Coronary artery (tissue), 2 donors: ENCODE measurements around the gene SCD5.

Experiments
- DNase-seq: peaks from one replicate; pipeline ENCODE4 v3.0.0-alpha.2; 2017; ENCODE audit warnings: low spot score
- H3K27ac ChIP-seq, 2 donors: fragments of 200-600 bp; sonication (generic); one replicate each; pipeline ENCODE4 v1.5.1; 2016 to 2019
- H3K4me3 ChIP-seq: fragments of 200-600 bp; sonication (generic); 2 replicates; pipeline ENCODE4 v1.5.1; 2016; ENCODE audit warnings: mild to moderate bottlenecking, moderate library complexity
- CTCF ChIP-seq: fragments of 200-600 bp; sonication (generic); IDR thresholded peaks from one replicate; pipeline ENCODE4 v1.5.1; 2019; ENCODE audit warnings: antibody characterized with exemption

Gene SCD5

DNA sequence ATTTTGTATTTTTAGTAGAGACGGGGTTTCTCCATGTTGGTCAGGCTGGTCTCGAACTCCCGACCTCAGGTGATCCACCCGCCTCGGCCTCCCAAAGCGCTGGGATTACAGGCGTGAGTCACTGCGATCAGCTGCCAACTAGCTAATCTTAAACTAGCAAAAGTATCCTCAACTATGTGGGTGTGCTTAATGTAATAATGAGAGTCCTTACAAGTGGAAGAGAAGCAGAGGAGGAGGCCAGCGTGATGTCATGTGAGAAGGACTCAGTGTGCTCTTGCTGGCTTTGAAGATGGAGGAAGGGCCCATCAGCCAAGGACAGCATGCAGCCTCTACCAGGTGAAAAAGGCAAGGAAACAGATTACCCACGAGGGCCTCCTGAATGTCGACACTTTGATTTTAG is 19.6 kb downstream of the SCD5 start:
- peak; percentile 14 for DNase-seq
- no peak overlapping the region for H3K4me3 ChIP-seq
- TF ChIP-seq CTCF: no peak
- no peak overlapping the region for H3K27ac ChIP-seq

DNA sequence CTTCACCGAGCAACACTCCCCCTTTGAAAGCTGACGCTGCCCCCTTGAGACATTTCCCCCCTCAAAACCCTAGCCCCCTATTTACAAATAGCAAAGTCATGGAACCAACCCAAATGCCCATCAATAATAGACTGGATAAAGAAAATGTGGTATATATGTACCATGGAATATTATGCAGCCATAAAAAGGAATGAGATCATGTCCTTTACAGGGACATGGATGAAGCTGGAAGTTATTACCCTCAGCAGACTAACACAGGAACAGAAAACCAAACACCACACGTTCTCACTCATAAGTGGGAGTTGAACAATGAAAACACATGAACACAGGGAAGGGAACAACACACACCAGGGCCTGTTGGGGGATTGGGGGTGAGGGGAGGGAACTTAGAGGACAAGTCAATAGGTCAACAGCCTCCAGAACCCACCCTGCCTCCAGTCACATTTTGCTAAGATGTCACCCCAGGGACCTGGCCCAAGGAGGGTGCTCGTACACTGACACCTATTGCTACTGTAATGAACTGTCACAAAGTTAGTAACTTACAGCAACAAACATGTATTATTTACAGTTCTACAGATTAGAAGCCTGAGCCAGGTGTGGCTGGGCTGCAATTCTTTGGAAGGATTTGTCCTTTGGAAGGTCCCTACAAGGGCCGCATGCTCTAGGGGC is 20.6 kb downstream of the SCD5 start:
- no peak for TF ChIP-seq CTCF
- no peak overlapping the region for H3K4me3 ChIP-seq
- H3K27ac ChIP-seq: no peak overlapping the region
- DNase-seq: peak; percentile 22

GRCh38 chr4:82776925-82777542 is 21.6 kb downstream of the SCD5 start:
- Histone ChIP-seq H3K4me3 (no peak overlapping the region), H3K27ac (no peak overlapping the region)
- TF ChIP-seq CTCF: no peak
- no peak for DNase-seq

GRCh38 chr4:82775243-82775642 is 23.4 kb downstream of the SCD5 start:
- no peak overlapping the region for H3K4me3 ChIP-seq
- no peak overlapping the region for H3K27ac ChIP-seq
- TF ChIP-seq CTCF: no peak
- no peak for DNase-seq

DNA sequence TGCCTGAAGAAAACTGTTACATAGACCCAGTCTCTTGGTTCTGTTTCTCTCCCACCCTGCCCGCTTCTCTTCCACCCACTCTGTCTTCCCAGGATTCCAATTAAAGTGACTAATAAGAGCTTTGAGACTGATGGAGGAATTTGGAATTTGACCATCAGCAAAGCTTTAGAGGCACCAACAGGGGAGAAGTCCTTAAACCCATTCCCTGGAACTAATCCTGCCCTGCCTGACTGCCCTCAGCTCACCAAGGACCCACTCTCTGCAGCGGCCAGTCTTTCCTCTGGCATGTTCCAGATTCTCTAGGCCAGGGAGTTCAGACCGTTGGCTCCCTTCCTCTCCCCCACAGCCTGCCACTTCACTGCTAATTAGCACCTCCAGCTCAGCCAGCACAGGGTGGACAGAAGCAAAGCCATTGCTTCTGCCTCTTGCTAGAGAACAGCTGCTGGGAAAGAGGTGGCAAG is 23.9 kb downstream of the SCD5 start:
- Histone ChIP-seq H3K4me3 (no peak overlapping the region), H3K27ac (no peak overlapping the region)
- no peak for DNase-seq
- TF ChIP-seq CTCF: no peak

- no peak overlapping the region for H3K4me3 ChIP-seq
- no peak for TF ChIP-seq CTCF
- no peak for DNase-seq
- H3K27ac ChIP-seq: no peak overlapping the region
These were observed 25.5 kb downstream of the SCD5 start for GRCh38 chr4:82773057-82773456.

DNA sequence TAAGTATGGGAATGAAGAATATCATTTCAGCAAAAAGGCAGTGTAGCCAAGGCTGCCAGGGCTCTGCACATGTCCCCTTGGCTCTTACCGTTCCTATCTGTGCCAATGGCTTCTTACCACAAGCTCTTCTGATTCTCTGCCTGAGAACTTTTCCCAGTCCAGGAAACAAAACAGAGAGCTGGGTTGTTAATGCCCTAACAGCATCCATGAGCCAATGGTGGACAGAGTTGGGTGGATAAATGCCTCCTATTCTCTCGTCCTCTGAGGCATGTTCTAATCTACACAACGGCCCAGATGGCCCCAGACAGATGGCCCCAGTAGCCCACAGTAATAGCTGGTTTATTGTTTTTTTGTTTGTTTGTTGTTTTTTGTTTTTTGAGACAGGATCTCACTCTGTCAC is 28.0 kb downstream of the SCD5 start:
- Histone ChIP-seq H3K4me3 (no peak overlapping the region), H3K27ac (no peak overlapping the region)
- TF ChIP-seq CTCF: no peak
- DNase-seq: no peak
